Measurements from ENCODE around the gene RBP5.

GRCh38 chr12:7154042-7154441 is 25.4 kb upstream of the RBP5 start:
- TF ChIP-seq EZH2phosphoT487 (IDR thresholded peaks at IDR 0.05; ENCODE audit: borderline replicate concordance, low read length) (no peak), CTCF (conservative IDR thresholded peaks at IDR 0.05; ENCODE audit: low read depth, low read length) (no peak), EZH2 (IDR thresholded peaks at IDR 0.05; ENCODE audit: low read length, unreplicated experiment) (no peak)
